ENCODE results near the gene PSME3.

PSME3 gene

DNA sequence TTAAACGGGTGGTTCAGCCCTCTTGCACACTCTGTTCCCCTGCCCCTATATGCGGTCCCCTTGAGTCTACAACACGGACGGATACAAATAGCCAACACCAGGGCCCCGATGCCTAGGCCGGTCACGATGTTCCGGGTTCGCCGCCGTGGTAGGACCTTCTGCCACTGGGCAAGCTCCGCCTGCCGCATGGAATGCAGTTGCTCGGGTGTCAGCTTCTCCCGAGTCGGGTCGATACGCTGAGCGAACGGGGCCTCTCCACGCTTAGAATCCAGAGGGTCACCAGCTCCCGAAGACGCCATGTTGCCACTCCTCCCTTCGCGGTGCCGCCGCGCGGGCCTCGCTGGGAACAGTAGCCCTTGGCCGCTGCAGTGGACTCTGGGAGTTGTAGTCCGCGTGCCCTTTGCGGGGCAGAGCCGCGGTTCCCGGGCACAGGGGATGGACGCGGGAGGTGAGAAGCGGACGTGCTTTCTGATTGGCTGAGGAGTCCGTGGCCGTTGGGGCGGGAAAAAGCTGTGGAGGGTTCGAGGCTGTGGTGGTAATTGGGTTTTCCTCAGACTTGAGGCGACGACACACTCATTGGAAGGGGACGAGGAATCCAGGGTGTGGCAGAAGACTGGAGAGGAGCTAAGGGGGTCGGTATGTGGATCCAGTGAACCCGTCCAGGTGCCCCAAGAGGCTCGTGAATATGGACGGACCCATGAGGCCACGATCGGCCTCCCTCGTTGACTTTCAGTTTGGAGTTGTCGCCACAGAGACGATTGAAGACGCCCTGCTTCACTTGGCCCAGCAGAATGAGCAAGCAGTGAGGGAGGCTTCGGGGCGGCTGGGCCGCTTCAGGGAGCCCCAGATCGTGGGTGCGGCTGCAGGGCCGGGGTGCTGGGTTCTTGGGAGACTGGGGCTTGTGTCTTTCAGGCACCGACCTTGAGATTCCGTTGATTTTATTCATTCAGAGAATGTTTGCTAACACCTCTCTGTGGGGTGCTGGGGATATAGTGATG is 34.5 kb upstream of the PSME3 start, which contains the start of the genes CNTD1 and COA3:
Gene CNTD1, plus strand, starts transcription at position 479 of the 998 bp plus-strand sequence. Its CDS starts 207 bp downstream, at position 686.
Gene COA3, minus strand, starts transcription at position 322 of the 998 bp plus-strand sequence. Its CDS starts 23 bp downstream, at position 299.
- Histone ChIP-seq H3K4me1 (ENCODE audit: insufficient read depth, low read length) (0 out of 2 replicates have a peak, but pooled peaks cover 5% of the 10 kb centered on the region), H3K9me3 (ENCODE audit: control insufficient read depth, insufficient read depth, low read length) (no peaks in the 10 kb centered on the region), H3K36me3 (ENCODE audit: insufficient read depth, low read length) (no peaks in the 10 kb centered on the region), H3K9ac (ENCODE audit: low read depth, low read length) (peak within 1 kb of the TSS; percentile 92)

GRCh38 chr17:42803074-42803883 is 29.9 kb upstream of the PSME3 start:
- Histone ChIP-seq H3K9me3 (ENCODE audit: control insufficient read depth, insufficient read depth, low read length) (no peaks in the 10 kb centered on the region), H3K9ac (ENCODE audit: low read depth, low read length) (no peak overlapping the region), H3K36me3 (ENCODE audit: insufficient read depth, low read length) (no peaks in the 10 kb centered on the region), H3K4me1 (ENCODE audit: insufficient read depth, low read length) (no peaks in the 10 kb centered on the region)

DNA sequence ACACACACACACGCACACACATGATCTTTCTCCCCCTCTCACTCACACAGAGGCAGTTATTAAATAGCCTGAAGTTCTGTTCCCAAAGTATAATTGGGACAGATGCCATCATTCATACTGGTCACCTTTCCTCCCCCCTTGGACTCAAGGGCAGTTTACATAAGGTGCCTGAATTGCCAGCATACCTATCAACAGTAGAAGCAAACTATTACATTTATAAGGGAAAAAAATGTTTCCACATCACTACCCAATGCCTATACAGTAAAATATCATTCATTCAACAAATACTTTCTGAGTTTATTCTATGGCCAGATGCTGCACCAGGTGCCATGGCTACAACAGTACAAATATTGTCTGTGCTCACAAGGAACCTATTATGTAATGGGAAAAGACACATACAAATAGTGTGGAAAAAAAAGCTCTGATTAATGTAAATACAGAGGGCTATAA is 28.3 kb upstream of the PSME3 start:
- Histone ChIP-seq H3K9ac (ENCODE audit: low read depth, low read length) (no peak overlapping the region), H3K36me3 (ENCODE audit: insufficient read depth, low read length) (no peaks in the 10 kb centered on the region), H3K4me1 (ENCODE audit: insufficient read depth, low read length) (no peaks in the 10 kb centered on the region), H3K9me3 (ENCODE audit: control insufficient read depth, insufficient read depth, low read length) (no peaks in the 10 kb centered on the region)

DNA sequence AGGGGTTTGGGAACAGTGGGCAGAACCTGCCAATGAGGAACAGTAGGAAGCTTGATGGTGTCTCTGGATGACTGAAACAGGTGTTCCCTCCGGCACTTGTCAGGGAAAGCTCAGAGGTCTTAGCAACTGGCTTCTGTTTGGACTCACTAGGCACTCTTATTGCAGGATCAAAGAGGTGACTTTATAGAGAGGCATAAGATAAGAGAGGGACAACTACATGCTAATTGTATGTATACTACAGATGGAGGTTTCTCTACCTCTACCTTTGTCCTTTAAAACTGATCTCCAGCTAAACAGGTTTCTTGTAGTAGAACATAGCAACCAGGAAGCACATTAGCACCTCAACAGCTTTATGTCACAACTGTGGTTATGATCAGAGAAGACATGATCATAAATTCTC is 26.9 kb upstream of the PSME3 start:
- H3K9ac ChIP-seq (ENCODE audit: low read depth, low read length): no peak overlapping the region
- H3K9me3 ChIP-seq (ENCODE audit: control insufficient read depth, insufficient read depth, low read length): no peaks in the 10 kb centered on the region
- peaks cover 5% of the 10 kb centered on the region; the same call in 1 of the 2 replicates for H3K36me3 ChIP-seq (ENCODE audit: insufficient read depth, low read length)
- H3K4me1 ChIP-seq (ENCODE audit: insufficient read depth, low read length): no peaks in the 10 kb centered on the region

DNA sequence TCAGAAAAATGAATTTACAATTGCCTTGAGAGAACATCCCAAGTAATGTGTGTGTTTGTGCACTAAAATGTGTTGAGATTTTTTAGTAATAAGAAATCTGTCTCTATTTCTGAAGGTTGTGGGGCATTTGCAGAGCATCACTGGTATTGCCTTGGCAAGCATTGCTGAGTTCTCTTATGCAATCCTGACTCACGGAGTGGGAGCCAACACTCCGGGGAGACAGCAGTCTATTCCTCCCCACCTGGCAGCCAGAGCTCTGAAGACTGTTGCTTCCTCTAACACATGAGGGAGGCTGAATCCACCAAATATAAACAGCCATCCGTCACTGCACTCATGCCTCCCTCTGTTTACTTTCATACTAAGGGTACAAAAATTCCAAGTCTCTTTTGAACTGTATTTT is 23.9 kb upstream of the PSME3 start:
- no peaks in the 10 kb centered on the region for H3K9me3 ChIP-seq (ENCODE audit: control insufficient read depth, insufficient read depth, low read length)
- H3K9ac ChIP-seq (ENCODE audit: low read depth, low read length): no peak overlapping the region
- peaks cover 10% of the 10 kb centered on the region for H3K36me3 ChIP-seq (ENCODE audit: insufficient read depth, low read length)
- no peaks in the 10 kb centered on the region for H3K4me1 ChIP-seq (ENCODE audit: insufficient read depth, low read length)

DNA sequence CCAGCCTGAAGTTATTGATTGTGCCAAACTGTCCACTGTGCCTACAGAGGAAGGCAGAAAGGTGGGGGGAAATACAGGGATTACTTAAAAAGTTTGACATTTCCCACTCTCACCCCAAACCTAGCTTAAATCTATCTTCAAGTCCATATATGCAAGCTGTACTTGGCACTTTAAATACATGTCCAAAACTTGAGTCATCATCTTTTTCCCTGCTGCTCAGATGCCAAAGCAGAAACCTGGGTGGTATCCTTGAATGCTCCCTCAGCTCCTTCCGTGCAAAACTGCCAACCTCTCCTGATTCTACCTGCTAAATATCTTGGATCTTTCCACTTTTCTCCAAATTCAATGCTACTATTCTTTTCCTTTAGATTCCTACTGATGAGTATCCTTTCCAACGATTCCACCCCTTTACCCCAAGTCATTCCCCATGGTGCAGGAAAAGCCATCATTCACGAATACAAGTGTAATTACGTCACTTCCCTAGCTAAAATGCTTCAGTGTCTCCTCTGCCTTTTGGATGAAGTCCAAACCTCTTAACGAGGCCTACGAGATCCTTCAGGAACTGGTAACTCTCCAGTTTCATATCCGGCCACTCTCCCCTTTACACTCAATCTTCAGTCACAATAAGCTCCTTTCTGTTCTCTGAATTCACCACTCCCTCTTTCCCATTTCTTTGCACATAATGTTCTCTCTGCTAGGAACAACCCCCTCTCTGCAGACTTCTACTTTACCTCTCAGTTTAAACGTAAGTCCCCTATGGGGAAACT is 18.4 kb upstream of the PSME3 start:
- no peaks in the 10 kb centered on the region for H3K9me3 ChIP-seq (ENCODE audit: control insufficient read depth, insufficient read depth, low read length)

GRCh38 chr17:42817866-42818265 is 15.3 kb upstream of the PSME3 start:
- no peaks in the 10 kb centered on the region for H3K9me3 ChIP-seq (ENCODE audit: control insufficient read depth, insufficient read depth, low read length)
- H3K9ac ChIP-seq (ENCODE audit: low read depth, low read length): no peak overlapping the region
- H3K36me3 ChIP-seq (ENCODE audit: insufficient read depth, low read length): peaks cover 61% of the 10 kb centered on the region
- no peaks in the 10 kb centered on the region for H3K4me1 ChIP-seq (ENCODE audit: insufficient read depth, low read length)

More for the DNA sequence above, 18.4 kb upstream of the PSME3 start:
- Histone ChIP-seq H3K36me3 (ENCODE audit: insufficient read depth, low read length) (peaks cover 56% of the 10 kb centered on the region), H3K9ac (ENCODE audit: low read depth, low read length) (no peak overlapping the region), H3K4me1 (ENCODE audit: insufficient read depth, low read length) (no peaks in the 10 kb centered on the region)

- H3K9me3 ChIP-seq (ENCODE audit: control insufficient read depth, insufficient read depth, low read length): no peaks in the 10 kb centered on the region
- H3K36me3 ChIP-seq (ENCODE audit: insufficient read depth, low read length): peaks cover 61% of the 10 kb centered on the region
- H3K9ac ChIP-seq (ENCODE audit: low read depth, low read length): no peak overlapping the region
- no peaks in the 10 kb centered on the region for H3K4me1 ChIP-seq (ENCODE audit: insufficient read depth, low read length)
These were observed 14.8 kb upstream of the PSME3 start for GRCh38 chr17:42818379-42818778.

DNA sequence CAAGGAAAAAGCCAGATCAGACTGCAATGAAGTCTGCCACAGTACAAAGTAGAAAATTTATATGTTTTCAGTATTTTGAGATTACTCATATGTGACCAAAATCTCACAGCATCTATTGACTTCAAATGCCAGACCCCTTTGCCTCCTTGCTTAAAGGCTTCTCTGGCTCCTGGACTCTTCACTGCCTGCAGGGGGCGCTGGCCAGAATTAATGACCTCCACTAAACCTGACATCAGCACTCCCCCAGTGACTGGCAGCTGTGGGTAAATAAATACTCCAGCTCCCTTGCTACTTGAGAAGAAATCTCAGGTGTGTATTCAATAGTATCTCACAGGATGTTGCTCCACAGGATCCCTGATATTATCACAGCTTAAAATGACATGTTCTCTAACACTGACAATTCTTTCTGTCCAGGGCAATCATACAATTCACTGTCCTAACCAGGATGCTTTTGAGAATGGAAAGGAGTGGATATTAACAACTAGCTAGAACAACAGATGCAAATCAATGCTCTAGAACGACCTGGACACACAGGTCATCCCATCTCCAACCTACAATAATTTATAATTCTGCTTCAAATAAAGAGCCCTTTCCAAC is 13.2 kb upstream of the PSME3 start:
- Histone ChIP-seq H3K36me3 (ENCODE audit: insufficient read depth, low read length) (peaks cover 48% of the 10 kb centered on the region), H3K4me1 (ENCODE audit: insufficient read depth, low read length) (no peaks in the 10 kb centered on the region), H3K9ac (ENCODE audit: low read depth, low read length) (no peak overlapping the region), H3K9me3 (ENCODE audit: control insufficient read depth, insufficient read depth, low read length) (no peaks in the 10 kb centered on the region)

GRCh38 chr17:42821176-42821575 is 12.0 kb upstream of the PSME3 start:
- no peaks in the 10 kb centered on the region for H3K4me1 ChIP-seq (ENCODE audit: insufficient read depth, low read length)
- peaks cover 38% of the 10 kb centered on the region for H3K36me3 ChIP-seq (ENCODE audit: insufficient read depth, low read length)
- H3K9ac ChIP-seq (ENCODE audit: low read depth, low read length): no peak overlapping the region
- no peaks in the 10 kb centered on the region for H3K9me3 ChIP-seq (ENCODE audit: control insufficient read depth, insufficient read depth, low read length)

DNA sequence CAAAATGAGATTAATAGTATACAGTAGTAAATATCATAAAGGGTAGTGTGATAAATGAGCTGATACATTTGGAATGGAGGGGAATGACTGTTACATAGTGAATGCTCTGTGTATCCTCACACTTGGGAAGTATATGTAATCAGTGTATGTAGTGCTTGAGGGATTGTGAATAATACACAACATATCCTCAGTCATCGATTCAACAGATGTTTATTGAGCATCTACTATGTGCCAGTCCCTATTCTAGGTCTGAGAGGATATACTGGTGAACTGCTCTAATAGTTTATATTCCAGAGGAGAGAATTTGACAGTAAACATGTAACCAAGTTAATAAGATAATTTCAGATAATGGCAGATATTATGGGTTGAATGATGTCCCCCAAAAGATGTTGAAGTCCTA is 5.7 kb upstream of the PSME3 start:
- no peaks in the 10 kb centered on the region for H3K36me3 ChIP-seq (ENCODE audit: insufficient read depth, low read length)
- no peaks in the 10 kb centered on the region for H3K4me1 ChIP-seq (ENCODE audit: insufficient read depth, low read length)
- H3K9ac ChIP-seq (ENCODE audit: low read depth, low read length): no peak overlapping the region
- H3K9me3 ChIP-seq (ENCODE audit: control insufficient read depth, insufficient read depth, low read length): no peaks in the 10 kb centered on the region

- peaks cover 5% of the 10 kb centered on the region; the same call in 1 of the 2 replicates for H3K36me3 ChIP-seq (ENCODE audit: insufficient read depth, low read length)
- no peaks in the 10 kb centered on the region for H3K9me3 ChIP-seq (ENCODE audit: control insufficient read depth, insufficient read depth, low read length)
- H3K9ac ChIP-seq (ENCODE audit: low read depth, low read length): no peak overlapping the region
- no peaks in the 10 kb centered on the region for H3K4me1 ChIP-seq (ENCODE audit: insufficient read depth, low read length)
These were observed 2.2 kb upstream of the PSME3 start for GRCh38 chr17:42830971-42831370.

GRCh38 chr17:42832213-42832933 is 824 bp upstream of the PSME3 start:
- H3K36me3 ChIP-seq (ENCODE audit: insufficient read depth, low read length): peaks cover 13% of the 10 kb centered on the region; the same call in 1 of the 2 replicates
- peak overlapping the region; percentile 88 for H3K9ac ChIP-seq (ENCODE audit: low read depth, low read length)
- no peaks in the 10 kb centered on the region for H3K9me3 ChIP-seq (ENCODE audit: control insufficient read depth, insufficient read depth, low read length)
- no peaks in the 10 kb centered on the region for H3K4me1 ChIP-seq (ENCODE audit: insufficient read depth, low read length)

All from ES-I3 (cell line).